Skeletal muscle cell (primary cell): Measurements from ENCODE around the gene MAEA.
A peak's percentile ranks its signal among the peaks of the same experiment; 100 is the strongest.
"Not testable (repeated sequence)": the region's sequence is repeated elsewhere in the genome, so short reads cannot be mapped to it uniquely, and the experiment has no call there.

Source experiments
- DNase-seq: peaks from one replicate; pipeline ENCODE4 v3.0.0-alpha.2; 2010; ENCODE audit warnings: low read depth
- H3K4me3 ChIP-seq: 2 replicates; pipeline ENCODE4 v1.5.1; 2011; ENCODE audit warnings: low read depth, mild to moderate bottlenecking, control low read depth, low read length, moderate library complexity

Gene MAEA

DNA sequence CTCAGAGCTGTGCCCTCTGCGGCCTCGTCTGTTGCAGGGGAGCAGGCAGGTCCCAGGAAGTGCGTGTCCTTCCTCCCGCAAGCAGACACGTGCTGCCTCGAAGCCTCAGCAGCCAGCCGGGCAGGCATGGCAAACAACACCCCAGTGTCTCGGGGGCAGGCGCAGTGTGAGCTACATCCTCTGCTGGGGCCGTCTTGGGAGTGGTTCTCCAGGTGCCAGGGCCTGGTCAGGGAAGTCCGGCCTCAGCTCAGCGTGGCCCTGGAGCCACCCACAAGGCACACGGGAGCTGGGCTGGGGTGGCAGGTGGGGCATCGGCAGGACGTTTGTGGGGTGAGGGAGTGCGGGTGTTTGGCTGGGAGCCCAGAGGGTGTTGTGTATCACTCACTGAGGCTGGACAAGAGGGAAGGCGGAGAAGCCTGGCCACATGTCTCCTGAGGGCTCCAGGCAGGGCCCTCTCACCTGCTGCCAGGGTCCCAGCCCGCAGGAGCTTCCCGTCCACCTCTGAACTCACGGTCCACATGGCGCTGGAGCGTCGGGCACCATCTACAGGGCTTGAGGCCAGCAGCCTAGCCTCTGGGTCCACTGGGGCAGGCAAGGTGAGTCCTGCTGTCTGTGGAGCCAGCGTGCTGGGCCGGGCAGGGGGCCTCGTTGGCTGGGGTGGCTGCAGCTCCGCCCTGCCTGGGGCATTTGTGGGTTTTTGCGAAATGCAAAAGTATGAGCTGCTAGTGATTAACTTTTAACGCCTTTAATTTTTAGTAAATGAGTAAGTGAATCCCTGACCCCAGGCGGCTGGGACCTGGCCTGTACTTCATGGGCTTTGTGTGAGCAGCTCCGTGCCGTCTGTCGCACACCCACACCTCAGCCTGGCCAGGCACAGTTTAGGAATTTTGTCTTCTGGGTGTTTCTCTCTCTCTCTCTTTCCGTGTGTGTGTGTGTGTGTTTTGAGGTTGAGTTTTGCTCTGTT lies 40.0 kb downstream of the MAEA start:
- no peak for DNase-seq
- H3K4me3 ChIP-seq, result no peak overlapping the region

GRCh38 chr4:1330761-1331590 lies 41.3 kb downstream of the MAEA start:
- no peak overlapping the region for H3K4me3 ChIP-seq
- no peak for DNase-seq

DNA sequence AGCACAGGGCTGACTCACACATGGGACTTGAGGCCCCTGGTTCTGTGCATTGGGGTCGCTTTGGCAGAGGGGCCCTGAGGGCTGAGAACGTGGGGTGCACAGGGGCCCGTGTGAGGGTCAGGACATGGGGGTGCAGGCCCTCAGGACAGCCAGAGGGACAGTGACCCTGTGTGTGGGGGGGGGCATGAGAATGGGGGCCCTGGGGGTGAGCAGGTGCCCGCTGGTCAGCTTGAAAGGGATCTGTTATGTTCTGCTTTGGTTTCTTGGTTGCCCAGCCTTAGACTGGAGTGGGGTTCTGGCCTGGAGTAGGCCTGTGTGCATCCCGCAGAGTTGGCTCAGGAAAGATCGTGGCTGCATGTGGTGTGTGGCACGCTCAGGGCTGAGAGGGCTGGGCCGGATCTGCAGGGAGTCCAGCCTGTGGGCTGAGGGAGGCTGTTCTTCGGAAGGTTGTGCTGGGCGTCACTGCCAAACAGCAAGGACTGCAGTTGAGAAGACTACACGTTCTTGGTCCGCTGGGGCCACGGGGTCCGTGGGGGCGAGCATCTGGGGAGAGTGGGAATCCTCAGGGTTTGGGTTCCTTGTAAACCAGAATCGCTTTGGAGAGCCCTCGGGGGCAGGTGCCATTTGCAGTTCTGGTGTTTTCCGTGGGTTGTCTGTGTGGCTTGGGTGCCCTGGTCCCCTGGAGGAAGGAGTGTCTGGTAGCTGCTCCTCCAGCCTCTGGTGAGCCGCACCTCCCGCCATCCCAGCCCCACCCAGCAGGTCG lies 42.1 kb downstream of the MAEA start:
- no peak for DNase-seq
- H3K4me3 ChIP-seq, result no peak overlapping the region

DNA sequence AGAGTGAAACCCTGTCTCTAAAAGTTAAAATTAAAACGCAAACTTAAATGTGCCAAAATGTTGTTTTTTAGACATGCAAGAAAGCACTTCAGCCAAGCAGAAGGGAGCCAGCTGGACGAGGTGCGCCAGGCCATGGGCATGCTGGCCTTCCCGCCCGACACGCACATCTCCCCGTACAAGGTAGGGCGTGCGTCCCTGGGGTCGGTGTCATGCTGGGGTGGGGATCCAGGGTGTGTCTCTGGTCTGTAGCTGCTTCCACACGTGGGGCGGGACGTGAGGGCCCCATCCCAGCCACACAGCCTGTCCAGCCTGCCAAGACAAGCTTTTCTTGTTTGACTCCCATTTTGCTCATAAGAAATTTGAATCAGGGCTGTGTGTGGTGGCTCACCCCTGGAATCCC lies 43.0 kb downstream of the MAEA start:
- no peak overlapping the region for H3K4me3 ChIP-seq
- DNase-seq, result no peak

DNA sequence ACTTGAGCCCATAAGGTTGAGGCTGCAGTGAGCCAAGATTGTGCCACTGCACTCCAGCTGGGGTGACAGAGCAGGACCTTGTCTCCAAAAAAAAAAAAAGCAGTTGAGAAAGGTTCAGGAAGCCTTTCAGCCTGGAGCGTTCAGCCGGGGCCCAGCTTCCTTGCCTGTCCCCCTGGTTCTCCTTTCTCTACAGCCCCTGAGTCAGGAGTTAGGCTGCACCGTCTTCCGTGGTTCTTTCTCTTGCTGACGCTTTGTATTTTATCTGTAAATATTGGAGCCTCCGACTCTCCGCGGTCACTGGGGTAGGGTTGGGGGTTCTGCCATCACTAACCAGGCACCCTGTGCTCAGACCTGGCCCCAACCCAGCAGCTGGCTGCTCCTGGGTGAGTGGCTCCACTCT lies 43.6 kb downstream of the MAEA start:
- no peak overlapping the region for H3K4me3 ChIP-seq
- DNase-seq, result no peak

- DNase-seq, H3K4me3 ChIP-seq: not testable (repeated sequence)
Measured at GRCh38 chr4:1333851-1334578, 44.3 kb downstream of the MAEA start.

- no peak for DNase-seq
- H3K4me3 ChIP-seq, result no peak overlapping the region
Measured at GRCh38 chr4:1334579-1334895, 44.8 kb downstream of the MAEA start.

- H3K4me3 ChIP-seq, DNase-seq: not testable (repeated sequence)
Measured at GRCh38 chr4:1335193-1335883, 45.6 kb downstream of the MAEA start.

GRCh38 chr4:1336088-1336491 lies 46.4 kb downstream of the MAEA start:
- peak; percentile 31 for DNase-seq
- no peak overlapping the region for H3K4me3 ChIP-seq

- DNase-seq, result no peak
- no peak overlapping the region for H3K4me3 ChIP-seq
Measured at GRCh38 chr4:1337376-1337831, 47.7 kb downstream of the MAEA start.

GRCh38 chr4:1337951-1338751 lies 48.5 kb downstream of the MAEA start:
- no peak for DNase-seq
- H3K4me3 ChIP-seq, result no peak overlapping the region

DNA sequence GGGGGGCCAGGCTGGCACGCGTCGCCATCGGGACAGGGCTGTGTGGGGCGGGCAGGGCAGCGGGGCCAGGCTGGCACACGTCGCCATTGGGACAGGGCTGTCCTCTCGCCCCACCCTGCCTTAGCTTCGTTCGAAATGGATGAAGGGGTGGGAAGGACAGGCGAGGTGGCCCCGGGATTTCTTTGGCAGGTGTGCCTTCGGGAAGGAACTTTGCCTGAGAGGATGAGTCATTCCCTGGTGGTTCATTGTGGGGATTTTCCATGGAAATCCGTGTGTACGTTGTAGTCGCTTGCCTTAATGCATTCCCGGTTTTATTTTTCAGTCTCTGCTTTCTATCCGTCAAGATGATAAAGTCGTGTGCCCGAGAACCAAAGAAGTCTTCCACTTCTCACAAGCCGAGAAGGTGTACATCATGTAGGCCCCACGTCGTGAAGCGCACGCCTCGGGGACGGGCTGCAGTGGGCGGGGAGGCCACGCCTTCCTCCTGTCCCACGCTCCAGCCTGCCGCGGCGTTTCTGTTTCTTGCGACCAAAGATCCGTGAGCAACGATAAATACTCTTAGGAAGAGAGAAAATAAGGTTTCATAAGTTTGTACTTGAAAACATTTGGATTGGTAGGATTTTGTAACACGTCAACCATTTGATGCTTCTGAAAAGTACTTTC lies 49.2 kb downstream of the MAEA start:
- no peak for DNase-seq
- no peak overlapping the region for H3K4me3 ChIP-seq

DNA sequence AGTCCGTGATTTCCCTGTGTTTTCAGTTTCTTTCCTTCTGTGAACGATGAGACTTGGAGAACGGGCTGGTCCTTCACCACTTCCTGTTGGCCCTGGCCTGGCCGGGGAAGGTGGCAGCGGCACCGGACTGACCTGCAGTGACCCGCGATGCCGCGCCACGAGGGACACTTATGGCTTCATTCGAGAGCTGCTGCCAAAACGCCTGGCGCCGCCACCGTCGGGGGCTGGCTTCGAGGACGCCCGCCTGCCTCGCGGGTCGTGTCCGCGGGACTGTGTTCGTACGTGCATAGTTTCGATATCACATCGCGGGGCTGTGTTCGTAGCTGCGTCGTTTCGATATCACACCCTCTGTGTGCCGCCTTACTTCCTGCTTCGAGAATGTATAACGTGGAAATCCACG lies 49.8 kb downstream of the MAEA start:
- no peak overlapping the region for H3K4me3 ChIP-seq
- no peak for DNase-seq

- no peak for DNase-seq
Measured at GRCh38 chr4:1340181-1340747, 50.6 kb downstream of the MAEA start.

GRCh38 chr4:1340861-1341260 lies 51.2 kb downstream of the MAEA start:
- no peak for DNase-seq
- H3K4me3 ChIP-seq, result no peak overlapping the region

More at GRCh38 chr4:1340181-1340747, 50.6 kb downstream of the MAEA start:
- H3K4me3 ChIP-seq, result no peak overlapping the region

- no peak for DNase-seq
- H3K4me3 ChIP-seq, result no peak overlapping the region
Measured at GRCh38 chr4:1342003-1342402, 52.3 kb downstream of the MAEA start.

GRCh38 chr4:1344696-1345095 lies 55.0 kb downstream of the MAEA start:
- no peak overlapping the region for H3K4me3 ChIP-seq
- no peak for DNase-seq
